Lower leg skin (tissue), 4 donors: ENCODE data around the gene MARVELD1. TPM values are rescaled to one million over a fixed set of nuclear protein-coding genes. Genes with fewer than 3 reads are reported as not detected.

Experiments used
- DNase-seq, 2 donors: peaks; one replicate each; pipeline ENCODE4 v3.0.0-alpha.2; 2019; ENCODE audit warnings: low spot score in 2 of 2
- H3K4me3 ChIP-seq: fragments of 200-600 bp; sonication (generic); 2 replicates; pipeline ENCODE4 v1.5.1; 2017; ENCODE audit warnings: mild to moderate bottlenecking, low read depth; ENCODE audit not compliant: poor library complexity, severe bottlenecking
- POLR2A ChIP-seq, 2 donors: fragments of 450-650 bp; IDR thresholded peaks; one replicate each; pipeline ENCODE4 v1.6.1; 2016 to 2017; ENCODE audit warnings: antibody characterized with exemption in 2 of 2, mild to moderate bottlenecking in 1 of 2, moderate library complexity in 1 of 2
- whole genome bisulfite sequencing, 2 donors: methylation state at CpG; one replicate each; pipeline ENCODE4 v1.1.5; 2018; 5-methylcytosine and 5-hydroxymethylcytosine counted together
- intact Hi-C: fragments of 100-400 bp; cut with DNase I; formaldehyde crosslinking; loops from one replicate; pipeline ENCODE4 v1.15.0; 2023; ENCODE audit warnings: low total_unique reads
- total RNA-seq, 4 donors: library from RNA; depleted of rRNA; stranded (reverse); fragments of >200 nt; gene quantifications; one replicate each; pipeline ENCODE4 v1.1.0, GENCODE V29; 2016
- TF ChIP-seq, protein P1 (sequence below), 3 donors: fragments of 450-650 bp; IDR thresholded peaks; one replicate each; pipeline ENCODE4 v1.5.1; 2016; ENCODE audit warnings: antibody characterized with exemption in 3 of 3, mild to moderate bottlenecking in 3 of 3, moderate library complexity in 2 of 3

Gene MARVELD1
- total RNA-seq, 4 donors from 2014 or later = 22.5 to 50.2 (median 30.3) TPM

DNA sequence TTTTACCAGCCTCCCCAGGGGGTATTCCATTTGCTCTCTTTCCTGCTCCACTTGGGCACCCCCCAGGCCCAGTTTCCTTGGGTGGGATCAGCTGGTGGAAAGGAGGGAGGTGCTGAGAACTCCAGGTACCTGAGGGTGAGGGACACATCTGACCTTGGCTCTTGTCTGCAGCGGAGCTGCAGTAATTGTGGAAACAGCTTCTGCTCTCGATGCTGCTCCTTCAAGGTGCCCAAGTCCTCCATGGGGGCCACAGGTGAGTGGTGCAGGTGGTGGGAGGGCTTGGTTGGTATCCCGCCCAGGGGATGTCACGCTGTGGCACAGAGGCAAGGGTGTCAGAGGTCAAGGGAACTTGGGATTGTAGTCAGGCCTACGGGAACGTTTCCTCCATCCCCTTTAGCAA lies 43.9 kb downstream of the MARVELD1 start:
- no peak overlapping the region for H3K4me3 ChIP-seq
- intact Hi-C loops = no loop called here
- TF ChIP-seq, protein P1, sequence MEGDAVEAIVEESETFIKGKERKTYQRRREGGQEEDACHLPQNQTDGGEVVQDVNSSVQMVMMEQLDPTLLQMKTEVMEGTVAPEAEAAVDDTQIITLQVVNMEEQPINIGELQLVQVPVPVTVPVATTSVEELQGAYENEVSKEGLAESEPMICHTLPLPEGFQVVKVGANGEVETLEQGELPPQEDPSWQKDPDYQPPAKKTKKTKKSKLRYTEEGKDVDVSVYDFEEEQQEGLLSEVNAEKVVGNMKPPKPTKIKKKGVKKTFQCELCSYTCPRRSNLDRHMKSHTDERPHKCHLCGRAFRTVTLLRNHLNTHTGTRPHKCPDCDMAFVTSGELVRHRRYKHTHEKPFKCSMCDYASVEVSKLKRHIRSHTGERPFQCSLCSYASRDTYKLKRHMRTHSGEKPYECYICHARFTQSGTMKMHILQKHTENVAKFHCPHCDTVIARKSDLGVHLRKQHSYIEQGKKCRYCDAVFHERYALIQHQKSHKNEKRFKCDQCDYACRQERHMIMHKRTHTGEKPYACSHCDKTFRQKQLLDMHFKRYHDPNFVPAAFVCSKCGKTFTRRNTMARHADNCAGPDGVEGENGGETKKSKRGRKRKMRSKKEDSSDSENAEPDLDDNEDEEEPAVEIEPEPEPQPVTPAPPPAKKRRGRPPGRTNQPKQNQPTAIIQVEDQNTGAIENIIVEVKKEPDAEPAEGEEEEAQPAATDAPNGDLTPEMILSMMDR (IDR thresholded peaks at IDR 0.05) = no peak
- no peak for TF ChIP-seq POLR2A (IDR thresholded peaks at IDR 0.05)
- no peak for DNase-seq
- 85 to 91% methylated on average over 6 of the region's 6 CpGs for WGBS, 2 donors

DNA sequence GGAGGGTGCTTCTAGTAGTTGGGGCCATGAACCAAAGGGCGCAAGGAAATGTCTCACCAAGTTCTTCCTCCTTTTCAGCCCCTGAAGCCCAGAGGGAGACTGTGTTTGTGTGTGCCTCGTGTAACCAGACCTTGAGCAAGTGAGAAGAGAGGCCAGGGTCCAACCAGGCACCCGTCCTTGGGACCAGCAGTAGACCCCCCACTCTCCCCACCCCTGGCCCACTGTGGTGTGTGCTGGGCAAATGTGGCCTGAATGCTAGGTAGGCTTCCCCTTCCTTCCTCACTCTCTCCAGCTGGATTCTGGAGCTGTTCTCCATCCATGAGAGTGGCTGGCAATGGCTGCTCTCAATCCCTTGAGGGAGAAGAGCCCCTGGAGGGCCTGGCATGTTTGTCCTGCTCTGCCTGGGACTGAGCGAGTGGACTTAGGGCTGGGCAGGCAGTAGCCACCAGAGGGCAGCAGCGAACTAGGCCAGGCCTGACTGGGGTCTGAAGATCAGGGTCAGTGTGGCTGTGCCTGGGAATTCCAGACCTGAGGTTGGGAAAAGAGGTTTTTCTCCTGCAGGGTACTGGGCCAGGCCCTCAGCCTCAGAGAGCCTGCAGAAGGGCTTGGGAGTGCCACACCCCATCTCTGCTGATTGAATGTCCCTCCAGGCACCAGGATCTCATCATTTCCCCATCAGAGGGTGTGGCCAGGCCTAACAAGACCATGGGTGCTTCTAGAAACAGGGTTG lies 45.8 kb downstream of the MARVELD1 start:
- TF ChIP-seq, protein P1 (IDR thresholded peaks at IDR 0.05) = no peak
- TF ChIP-seq POLR2A (IDR thresholded peaks at IDR 0.05) = no peak
- no peak overlapping the region for H3K4me3 ChIP-seq
- peak in 1 of 2 donors; percentile 88 for DNase-seq
- intact Hi-C loops = no loop called here
- 45 to 59% methylated on average over 5 of the region's 5 CpGs for WGBS, 2 donors

DNA sequence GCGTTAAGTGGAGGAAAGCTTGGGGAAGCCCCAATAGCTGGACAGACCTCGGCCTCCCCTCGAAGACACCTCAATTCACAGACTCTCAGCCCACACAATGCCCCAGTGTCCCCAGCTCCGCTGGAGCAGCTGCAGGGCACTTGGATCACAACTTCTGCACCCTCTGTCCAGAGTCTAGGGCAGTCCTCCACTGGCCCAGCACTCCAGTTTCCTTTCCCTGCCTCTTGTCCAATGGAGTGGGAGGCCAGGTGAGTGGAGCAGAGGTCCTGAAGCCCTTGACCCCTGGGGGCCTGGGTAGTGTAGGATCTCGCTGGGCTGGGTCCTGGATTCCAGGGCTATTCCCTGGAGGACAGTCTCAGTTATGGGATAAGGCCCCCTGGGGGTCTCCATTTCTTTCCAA lies 46.4 kb downstream of the MARVELD1 start:
- TF ChIP-seq, protein P1 (IDR thresholded peaks at IDR 0.05) = no peak
- TF ChIP-seq POLR2A (IDR thresholded peaks at IDR 0.05) = no peak
- intact Hi-C loops = no loop called here
- WGBS, 2 donors = 69% methylated on average over 5 of the region's 5 CpGs
- H3K4me3 ChIP-seq = no peak overlapping the region
- no peak for DNase-seq

DNA sequence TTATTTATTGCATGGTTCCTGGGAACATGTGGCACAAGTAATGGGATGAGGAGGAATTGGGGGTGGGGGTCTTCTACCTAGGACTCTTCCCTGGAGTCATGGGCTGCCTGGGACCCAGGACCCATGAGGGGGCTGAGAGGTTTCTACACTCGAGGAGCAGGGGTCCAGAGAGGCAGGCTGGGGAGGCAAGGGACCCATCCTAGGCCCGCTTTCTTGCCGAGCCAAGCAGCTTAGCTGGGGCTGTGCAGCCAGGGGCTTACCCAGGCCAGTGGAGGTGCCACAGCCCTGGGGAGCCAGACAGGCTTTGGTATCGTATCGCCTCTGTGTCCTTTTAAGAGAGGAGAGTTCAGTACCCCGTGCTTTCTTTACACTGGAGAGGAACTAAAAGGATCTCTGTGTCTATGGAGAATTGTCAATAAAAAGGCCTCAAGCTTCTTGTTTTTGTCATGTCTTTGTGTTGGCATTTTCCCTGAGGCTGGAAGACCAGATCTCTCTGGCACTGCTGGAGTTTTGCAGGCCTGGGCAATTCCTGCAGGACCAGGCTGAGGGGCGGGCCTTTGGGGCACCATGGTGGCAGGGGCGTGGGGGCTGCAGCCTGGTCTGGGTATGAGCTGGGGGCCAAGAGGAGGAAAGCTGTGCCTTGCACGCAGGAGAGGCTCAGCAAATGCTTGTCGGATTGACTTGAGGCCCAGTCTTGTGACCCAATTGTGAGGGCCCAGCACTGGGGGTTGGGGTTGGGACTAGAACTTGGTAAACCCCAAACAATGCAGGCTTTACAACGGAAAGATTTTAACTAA lies 47.1 kb downstream of the MARVELD1 start:
- WGBS, 2 donors = 81 to 88% methylated on average over 11 of the region's 11 CpGs
- TF ChIP-seq, protein P1 (IDR thresholded peaks at IDR 0.05) = no peak
- TF ChIP-seq POLR2A (IDR thresholded peaks at IDR 0.05) = no peak
- H3K4me3 ChIP-seq = no peak overlapping the region
- DNase-seq = no peak
- intact Hi-C loops = no loop called here

DNA sequence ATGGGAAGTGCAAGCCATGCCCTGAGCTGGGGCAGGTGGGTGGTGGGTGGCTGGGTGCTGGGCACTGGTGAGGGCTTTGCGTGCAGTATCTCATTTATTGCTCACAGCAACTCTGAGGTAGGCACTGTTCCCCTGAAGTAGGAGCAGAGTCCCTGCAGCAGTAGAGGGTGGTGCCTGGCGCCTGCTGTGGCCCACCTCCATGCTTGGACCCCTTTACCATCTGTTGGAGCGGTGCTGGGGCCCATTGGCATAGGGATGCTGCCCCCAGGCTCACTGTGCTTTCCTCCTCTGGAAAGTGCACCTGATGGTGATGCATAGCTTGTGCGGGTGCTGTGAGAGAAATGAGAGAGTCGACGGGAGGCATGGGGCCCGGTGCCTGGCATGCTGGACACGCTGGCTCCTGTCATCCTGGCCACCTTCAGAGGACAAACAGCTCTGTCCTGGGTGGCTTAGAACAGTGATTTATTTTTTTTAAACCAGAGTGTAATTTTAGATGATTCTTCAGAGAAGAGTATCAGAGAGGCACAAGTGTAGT lies 47.9 kb downstream of the MARVELD1 start:
- whole genome bisulfite sequencing, 2 donors = 90 to 92% methylated on average over 8 of the region's 8 CpGs
- intact Hi-C loops = no loop called here
- no peak for DNase-seq
- H3K4me3 ChIP-seq = no peak overlapping the region
- TF ChIP-seq, protein P1 (IDR thresholded peaks at IDR 0.05) = no peak
- no peak for TF ChIP-seq POLR2A (IDR thresholded peaks at IDR 0.05)
